Measurements from ENCODE around the gene FAM98A.

FAM98A gene

DNA sequence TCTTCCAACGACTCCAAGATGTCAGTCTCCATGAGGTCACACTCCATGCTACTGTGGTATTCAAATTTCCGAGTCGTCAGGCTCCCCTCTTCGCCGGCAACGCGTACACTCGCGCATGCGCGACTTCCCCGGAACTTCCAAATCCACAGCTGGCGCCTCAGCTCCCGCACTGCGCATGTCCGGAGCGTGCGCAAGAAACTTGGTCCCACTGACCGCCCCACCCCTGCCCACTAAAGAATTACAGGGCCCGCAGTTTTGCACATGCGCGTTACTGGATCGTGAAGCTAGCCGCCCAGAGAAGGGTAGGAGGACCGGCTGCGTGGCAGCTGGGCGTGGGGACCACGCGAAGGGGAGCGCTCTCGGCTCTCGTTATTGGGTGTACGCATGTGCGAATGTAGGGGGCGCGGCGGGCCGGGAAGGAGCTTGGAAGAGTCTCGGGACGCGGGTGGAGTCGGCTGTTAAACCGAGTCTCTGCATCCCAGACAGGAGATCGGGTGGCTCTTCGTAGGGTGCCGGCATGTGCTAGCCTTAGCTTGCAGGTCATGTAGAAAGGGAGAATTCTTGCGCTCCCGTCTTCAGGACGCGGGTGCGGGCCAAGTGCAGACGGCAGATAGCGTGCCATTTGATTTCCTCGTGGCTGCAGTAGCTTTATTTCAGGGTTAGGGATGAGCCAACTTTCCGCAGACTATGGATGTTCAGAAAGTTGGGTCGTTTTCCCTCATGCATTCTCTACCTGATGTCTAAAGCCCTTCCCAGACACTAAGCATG is at the start of gene FAM98A:
Gene FAM98A (minus strand): TSS at position 125 of the 768 bp plus-strand sequence. CDS start 78 bp downstream, at position 47.
- peak; percentile 49 for FAIRE-seq

DNA sequence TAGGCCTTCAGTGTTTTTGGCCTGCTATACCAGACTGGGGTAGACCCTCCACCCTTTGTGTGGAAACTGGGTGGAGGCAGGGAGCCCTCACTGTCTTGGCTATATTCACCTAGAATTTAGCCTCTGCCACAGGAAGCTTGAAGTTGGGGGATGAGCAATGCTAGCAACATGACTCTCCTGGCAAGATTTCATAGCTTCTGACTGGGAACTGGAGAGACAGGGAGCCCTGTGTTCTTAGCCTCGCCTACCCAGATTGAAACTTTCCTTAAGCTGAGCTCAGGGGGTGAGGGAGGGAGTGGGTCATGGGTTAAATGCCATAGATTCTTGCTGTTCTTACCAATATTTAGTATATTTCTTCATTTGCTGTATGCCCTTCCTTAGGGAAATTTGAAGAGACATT is 46.8 kb upstream of the FAM98A start:
- no peak for FAIRE-seq

DNA sequence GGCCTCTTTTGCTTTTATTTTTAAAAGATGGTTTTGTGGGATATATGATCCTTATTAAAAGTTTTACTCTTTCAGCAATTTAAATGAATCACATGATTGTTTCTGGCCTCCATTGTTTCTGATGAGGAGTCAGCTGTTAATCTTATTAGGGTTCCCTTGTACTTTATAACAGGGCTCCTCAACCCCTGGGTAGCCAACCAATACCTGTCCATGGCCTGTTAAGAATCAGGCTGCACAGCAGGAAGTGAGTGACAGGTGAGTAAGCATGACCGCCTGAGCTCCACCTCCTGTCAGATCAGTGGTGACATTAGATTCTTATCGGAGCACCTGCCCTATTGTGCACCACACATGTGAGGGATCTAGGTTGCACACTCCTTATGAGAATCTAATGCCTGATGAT is 45.1 kb upstream of the FAM98A start:
- no peak for FAIRE-seq

DNA sequence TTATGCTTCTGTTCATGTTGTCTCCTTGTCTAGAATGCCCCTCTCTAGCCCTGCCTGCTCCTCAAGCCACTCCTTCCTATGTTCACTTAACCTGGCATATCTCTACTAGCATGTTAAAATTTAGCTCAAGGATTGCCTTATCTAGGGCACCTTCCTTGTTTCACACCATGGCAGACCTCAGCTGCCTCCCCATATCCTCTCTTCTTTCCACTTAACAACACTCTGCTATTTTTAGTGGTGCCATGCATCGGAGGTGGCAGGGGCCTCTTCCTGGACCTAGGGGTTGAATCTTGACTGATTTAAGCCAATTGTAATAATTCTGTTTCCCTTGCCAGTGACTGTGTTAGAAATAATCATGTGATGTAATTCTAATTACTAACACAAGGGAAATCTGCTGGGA is 36.9 kb upstream of the FAM98A start:
- no peak for FAIRE-seq

DNA sequence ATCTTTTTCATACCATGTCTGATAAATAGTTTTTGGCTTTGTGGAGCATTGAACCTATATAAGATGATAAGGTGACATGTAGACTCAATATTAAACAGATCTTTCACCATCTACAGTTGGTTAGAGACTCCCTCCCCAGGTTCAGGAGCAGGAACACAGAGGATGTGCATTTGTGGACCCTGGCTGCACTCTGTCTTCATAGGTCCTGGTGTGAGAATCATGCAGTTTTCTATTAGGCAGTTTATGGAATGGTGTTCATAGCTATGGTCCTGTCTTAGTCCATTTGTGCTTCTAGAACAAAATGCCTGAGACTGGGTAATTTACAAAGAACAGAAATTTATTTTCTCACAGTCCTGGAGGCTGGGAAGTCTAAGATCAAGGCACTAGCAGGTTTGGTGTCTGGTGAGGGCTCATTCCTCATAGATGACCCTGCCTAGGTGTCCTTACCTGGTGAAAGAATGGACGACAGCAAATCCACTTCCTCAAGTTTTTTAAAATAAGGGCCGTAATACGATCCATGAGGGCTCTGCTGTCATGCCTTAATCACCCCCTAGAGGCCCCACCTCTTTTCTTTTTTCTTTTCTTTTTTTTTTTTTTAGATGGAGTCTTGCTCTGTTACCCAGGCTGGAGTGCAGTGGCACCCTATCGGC is 35.3 kb upstream of the FAM98A start:
- no peak for FAIRE-seq

DNA sequence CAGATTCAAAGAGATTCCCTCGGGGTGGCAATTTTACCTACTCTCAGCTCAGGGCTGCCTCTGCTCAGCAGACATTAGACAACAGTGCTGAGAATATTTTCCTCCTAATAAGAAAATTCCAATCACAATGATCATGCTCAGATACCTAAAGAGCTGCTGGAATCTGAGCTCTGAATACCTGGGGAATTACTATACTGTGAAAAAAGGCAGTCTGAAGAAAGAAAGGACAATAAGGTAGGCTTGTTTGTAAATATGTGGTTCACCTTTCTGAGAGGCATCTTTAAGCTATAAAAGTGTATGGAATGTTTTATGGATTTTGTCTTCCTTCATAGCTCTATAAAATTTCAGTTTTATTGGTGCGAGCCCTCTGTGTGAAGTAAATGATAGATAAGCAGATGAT is 34.2 kb upstream of the FAM98A start:
- no peak for FAIRE-seq

DNA sequence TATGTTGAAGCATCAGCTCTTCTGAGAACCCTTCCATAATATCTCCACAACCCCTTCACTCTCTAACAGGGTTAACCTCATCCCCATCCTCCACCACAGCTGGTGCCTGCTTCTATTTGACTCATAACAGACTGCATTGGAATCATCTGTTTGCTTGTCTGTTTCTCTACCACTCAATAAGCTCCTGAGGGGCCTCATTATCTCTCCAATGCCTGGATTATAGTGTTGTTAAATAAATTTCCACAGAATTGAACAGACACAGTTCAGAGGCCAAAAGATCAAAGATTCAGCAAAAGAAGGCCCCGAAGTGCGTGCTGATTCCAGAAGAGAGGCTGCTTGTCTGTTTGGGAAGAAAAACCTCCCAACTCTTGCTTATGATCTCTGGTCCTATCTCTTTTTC is 33.7 kb upstream of the FAM98A start:
- no peak for FAIRE-seq

DNA sequence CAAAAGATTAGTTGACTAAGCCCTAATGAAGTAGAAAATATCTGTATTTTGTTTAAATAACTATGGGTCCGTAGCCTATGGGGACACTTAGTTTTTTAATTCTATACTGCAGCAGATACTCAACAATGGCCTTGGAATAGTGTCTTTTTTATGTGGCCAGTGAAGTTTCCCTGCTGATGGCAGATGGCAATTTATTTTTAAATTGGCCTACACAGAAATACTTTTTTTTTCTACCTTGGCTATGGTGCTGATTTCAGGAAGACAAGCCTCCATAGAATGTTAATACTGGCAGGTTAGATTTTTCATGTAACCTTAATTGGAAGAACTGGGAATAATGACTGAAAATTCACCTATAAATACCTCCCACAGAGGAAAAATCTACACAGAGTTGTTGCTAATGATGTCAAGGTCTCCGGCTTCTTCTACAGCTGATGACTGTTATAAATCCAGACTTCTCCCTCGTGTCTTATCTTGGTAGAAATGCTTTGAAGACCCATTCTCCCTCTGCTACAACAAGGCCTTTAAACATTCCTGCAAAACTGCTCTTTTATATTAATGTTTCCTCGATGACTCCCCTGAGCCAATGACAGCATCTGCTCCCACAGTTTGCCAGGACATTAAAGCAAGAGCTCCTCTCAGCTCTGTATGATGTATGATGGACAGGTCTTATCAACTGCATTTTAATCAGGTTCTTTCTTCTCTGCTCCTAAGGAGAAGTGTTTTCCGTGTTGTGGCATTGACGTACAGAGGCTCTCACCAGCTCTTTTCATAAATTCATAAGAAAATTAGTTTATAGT is 29.1 kb upstream of the FAM98A start:
- FAIRE-seq: no peak

DNA sequence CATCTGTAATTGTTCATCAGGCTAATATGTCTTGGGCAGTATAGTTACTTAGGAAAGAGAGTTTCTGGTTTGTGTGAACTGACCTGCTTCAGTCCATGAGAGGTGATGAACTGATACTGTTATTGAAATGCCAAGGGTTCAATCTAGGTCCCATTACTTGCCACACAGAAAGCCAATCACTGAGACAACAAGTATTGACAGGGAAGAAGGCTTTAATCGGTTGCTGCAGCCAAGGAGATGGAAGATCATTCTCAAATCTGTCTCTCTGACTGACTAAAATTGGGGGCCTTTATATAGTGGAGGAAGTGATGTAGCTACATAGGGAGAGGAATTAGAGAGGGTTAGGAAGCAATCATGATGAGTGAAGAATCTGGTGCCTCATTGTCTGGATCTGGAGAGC is 19.9 kb upstream of the FAM98A start:
- FAIRE-seq: no peak

DNA sequence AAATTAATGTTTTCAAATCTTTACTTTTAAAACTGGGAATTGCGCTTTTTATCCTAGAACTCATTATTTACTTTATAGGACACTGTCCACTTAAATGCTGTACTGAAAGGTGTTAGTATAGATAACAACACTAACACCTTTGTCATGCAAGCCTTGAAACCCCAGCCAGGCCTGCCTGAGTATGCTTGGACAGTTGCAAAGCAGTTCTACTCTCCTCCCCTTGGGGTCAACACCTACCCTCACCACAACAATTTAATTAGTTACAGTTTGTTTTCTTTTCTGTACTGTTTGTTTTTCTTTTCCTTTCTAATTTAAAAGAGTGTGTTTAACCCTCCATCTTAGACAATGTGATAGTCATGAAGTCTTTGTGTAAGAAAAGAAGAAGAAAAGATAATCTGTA is 18.9 kb upstream of the FAM98A start:
- no peak for FAIRE-seq

DNA sequence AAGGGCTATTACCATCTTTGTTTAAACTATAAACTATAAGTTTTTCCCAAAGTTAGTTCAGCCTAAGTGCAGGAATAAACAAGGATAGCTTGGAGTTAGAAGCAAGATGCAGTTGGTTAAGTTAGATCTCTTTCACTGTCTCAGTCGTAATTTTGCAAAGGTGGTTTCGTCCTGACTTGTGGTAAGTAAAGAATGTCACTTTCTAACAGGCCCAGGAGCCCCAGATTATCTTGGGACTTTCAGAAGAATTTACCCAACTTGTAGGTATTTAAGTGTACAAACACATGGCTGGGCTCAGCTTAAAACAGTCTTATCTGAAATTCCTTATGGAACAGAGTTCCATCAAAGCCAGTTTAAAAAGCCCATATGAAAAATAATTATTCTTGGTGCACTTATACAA is 18.3 kb upstream of the FAM98A start:
- FAIRE-seq: no peak

DNA sequence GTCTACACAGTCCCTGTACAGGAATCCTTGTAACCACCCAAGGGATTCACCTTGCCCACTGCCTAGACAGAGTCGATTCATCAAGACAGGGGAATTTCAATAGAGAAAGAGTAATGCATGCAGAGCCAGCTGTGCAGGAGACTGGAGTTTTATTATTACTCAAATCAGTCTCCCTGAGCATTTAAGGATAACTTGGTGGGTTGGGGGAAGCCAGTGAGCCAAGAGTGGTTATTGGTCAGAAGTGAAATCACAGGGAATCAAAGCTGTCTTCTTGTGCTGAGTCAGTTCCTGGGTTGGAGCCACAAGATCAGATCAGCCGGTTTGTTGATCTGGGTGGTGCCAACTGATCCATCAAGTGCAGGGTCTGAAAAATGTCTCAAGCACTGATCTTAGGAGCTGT is 17.8 kb upstream of the FAM98A start:
- no peak for FAIRE-seq

DNA sequence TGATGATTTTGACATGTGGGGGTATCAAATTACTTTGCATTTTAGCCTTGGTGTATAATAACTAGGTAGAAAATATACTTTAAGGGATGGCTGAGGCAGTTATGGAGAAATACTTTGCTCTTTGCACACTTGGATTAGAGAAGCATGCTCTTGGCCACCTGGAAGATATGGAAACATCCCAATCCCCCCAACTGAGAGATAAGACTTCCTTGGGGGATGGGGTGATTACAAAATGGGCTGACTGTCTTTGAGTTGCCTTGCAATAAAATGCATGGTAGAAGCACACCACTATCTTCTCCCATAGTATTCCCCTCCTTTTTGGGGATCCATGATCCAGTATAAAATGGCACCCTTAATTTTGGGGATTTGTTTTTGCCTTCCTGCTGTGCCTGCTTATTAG is 15.1 kb upstream of the FAM98A start:
- FAIRE-seq: no peak

DNA sequence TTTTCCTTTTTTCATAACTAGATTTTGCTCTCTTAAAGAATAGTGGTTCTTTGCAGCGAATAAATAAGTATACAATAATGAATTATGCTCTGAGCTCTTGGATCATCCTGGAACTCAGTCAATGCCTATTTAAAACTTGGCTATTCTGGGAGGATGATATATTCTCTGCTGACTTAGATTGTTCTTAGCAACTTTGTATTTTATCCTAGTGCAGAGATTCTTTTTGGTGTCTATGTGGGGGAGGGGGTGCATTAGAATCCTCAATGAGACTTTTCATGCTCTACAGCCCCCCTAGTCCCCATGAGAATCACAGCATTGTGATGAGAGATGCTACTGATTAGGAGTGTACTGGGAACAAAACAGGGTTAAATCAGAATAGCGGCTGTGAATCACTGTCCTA is 8.8 kb upstream of the FAM98A start:
- no peak for FAIRE-seq

DNA sequence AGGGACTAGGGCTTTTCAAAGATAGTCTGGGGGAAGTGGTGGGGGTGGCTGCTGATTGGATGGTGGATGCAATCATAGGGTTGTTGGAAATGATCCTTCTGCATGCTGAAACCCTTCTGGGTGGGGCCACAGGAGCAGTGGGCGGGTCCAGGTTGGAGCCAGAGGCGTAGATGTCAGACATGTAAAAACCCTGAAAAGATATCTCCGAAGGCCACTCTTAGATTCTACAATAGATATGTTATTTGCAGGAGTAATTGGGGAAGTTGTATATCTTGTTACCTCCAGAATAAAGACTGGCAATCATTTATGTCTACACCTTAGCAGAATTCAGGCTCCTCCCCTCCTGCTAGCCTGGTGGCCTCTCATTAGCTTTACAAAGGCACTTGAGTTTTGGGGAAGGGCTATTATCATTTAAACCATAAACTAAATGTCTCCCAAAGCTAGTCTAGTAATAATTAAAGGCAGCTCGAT is 8.2 kb upstream of the FAM98A start:
- FAIRE-seq: no peak

DNA sequence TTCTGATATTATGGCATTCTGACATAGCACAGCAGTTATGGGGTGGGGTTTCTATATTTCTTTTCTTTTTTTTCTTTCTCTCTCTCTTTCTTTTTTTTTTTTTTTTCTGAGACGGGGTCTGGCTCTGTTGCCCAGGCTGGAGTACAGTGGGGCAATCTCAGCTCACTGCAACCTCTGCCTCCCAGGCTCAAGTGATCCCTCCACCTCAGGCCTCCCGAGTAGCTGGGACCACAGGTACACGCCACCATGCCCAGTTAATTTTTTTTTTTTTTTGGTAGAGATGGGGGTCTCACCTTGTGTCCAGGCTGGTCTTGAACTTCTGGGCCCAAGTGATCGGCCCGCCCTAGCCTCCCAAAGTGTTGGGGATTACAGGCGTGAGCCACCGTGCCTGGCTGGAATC is 7.5 kb upstream of the FAM98A start:
- FAIRE-seq: no peak

DNA sequence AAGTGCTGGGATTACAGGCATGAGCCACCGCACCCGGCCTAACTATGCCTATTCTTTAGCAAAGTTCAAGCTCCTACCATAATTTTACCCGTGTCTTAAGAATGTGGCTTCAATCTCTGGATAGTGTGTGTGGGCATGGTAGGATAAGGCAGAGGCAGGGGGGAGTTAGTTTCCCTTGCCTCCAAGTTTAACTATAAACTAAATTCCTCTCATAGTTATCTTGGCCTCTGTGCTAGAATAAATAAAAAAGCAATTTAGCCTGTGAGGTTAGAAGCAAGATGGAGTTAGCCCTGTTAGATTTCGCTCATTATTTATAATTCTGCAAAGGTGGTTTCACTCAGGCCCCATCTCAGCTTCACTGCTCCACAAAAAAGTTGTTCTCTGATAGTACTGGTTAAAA is 7.0 kb upstream of the FAM98A start:
- FAIRE-seq: no peak

DNA sequence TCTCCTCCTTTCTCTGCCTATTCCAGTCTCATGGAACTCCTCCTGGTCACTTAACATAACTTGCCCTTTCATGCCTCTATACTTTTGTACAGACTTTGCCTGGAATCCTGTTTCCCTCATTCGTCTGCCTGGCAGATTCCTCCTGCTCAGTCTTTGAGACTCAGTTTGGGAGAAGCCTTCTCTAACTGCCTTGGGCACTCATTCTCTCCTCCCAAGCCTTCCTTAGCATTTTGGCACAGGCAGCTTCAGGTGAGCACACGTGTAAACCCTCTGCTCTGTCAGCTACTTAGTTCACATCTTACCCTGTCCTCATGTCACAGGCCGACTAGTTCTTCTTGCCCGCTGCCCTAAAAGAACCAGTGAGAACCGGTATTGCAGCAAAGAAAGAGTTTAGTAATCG is 6.0 kb upstream of the FAM98A start:
- FAIRE-seq: no peak

DNA sequence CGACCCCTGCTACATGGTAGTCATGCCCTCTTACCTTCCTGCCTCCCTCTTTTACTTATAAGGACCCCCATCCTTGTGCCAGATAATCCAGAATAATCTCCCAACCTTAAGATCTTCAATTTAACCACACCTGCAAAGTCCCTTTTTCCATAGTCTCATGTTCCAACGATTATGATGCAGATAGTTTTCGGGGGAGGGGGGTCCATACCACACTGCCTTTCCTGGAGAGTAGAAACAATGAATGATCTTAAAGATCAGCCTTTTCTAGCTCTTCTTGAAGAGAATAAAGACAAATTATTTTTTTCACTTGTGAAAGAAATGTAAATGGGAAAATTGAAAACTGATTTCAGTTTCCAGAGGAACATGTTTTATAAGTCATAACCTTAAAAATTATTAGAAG is 4.3 kb upstream of the FAM98A start:
- FAIRE-seq: no peak

DNA sequence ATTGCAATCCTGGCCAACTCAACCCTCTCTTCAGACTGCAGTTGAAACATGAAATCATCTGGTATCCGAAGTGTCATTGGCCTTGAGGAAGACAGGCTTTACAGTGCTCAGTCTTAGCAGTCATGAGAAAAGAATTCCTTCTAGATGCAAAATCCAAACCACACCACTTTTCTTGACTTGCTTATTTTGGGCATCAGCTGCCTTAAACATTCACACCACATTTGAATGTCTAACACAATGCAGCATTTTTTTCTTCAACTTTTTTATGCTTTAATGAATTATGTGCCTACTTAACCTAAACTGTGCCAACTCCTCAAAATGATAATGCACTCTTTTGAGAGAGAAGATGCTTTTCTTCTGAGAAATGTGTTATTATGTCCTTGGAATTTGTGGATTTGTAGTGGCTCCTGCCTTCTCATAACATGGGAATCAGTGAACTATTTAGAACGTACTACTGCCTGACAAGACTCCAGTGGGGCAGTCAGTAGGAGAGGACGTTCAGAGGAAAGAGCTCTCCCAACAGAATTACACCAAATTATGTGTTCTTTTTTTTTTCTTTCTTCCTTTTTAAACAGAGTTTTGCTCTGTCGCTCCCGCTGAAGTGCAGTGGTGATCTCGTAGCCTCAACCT is 3.2 kb upstream of the FAM98A start:
- no peak for FAIRE-seq

DNA sequence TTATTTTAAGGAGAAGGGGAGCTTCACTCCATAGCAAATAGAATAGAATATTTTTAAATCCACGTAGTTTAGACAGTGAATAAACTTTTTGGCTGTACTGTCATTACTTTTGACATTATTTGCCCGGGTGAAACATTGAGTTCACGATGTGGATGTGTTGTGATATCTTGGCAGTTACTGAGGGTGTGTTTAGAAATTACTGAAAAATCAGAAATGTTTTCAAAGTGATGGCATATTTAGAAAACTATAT is 769 bp upstream of the FAM98A start:
- no peak for FAIRE-seq

DNA sequence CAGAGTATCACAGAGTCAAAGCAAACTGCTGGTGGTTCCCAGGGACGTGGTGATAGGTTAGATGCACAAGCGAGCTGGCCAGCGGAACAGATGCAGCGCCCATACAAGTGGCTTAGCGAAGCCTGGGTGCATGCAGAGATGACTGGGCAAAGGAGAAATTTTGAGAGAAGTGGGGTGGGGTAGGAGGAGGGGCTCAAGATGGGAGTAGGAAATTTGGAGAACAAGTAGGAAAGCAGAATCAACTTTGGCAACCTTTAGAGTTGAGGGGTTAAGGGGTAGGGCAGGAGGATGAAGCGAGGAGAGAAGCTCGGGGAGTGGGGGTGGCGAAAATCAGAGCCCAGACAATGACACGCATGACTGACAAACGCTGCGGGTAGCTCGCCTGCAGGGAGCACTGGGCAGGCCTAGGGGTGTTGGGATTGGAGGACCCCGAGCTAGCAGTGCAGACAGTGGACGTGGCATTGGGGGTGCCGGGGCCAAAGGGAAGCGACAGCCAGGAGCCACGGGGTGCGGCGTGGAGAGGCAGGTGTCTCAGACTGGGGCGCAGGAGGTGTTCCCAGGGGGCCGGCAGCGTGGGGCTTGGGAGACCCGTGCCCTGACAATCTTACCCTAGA is 431 bp downstream of the FAM98A start:
- no peak for FAIRE-seq

DNA sequence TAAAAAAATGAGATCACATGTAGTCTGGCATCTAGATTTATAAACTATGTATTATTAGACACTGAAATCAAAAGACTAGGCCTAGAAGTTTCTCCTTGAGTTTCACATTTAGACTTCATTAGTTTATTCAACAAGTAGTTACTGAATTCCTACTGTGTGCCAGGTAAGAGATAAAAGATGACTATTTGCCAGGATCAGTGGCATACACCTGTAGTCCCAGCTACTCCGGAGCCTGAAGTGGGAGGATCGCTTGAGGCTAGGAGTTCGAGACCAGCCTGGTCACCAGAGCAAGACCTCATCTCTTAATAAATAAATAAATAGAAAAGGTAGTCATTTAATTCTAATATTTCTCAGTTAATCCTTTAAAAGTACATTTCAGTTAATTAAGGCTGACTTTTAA is 2.1 kb downstream of the FAM98A start:
- FAIRE-seq: no peak
